ENCODE results near the gene CACNG4. TPM values are rescaled to one million over a fixed set of nuclear protein-coding genes. Genes with fewer than 3 reads are reported as not detected.

CACNG4 gene
- total RNA-seq, 1 donor from 2014 or later: 5.1 TPM

- Histone ChIP-seq H3K27me3 (ENCODE audit: low read depth) (no peaks in the 10 kb centered on the region), H3K4me1 (no peaks in the 10 kb centered on the region), H3K4me3 (no peak overlapping the region), H3K36me3 (no peaks in the 10 kb centered on the region), H3K9me3 (no peaks in the 10 kb centered on the region), H3K27ac (no peak overlapping the region)
- no peak for TF ChIP-seq CTCF (IDR thresholded peaks at IDR 0.05)
- intact Hi-C loops (cut with DNase I): no loop called here
- ATAC-seq: no peak
- no peak for DNase-seq
Measured at GRCh38 chr17:66996926-66997325, 32.4 kb downstream of the CACNG4 start.

GRCh38 chr17:67003231-67003630 is 38.7 kb downstream of the CACNG4 start:
- no peak overlapping the region for H3K27ac ChIP-seq
- H3K4me1 ChIP-seq: no peaks in the 10 kb centered on the region
- H3K9me3 ChIP-seq: no peaks in the 10 kb centered on the region
- H3K36me3 ChIP-seq: no peaks in the 10 kb centered on the region
- TF ChIP-seq CTCF (IDR thresholded peaks at IDR 0.05): no peak
- no peak for DNase-seq
- no peak overlapping the region for H3K4me3 ChIP-seq
- intact Hi-C loops (cut with DNase I): no loop called here
- ATAC-seq: no peak
- H3K27me3 ChIP-seq (ENCODE audit: low read depth): no peaks in the 10 kb centered on the region

GRCh38 chr17:67004181-67004580 is 39.7 kb downstream of the CACNG4 start:
- DNase-seq: no peak
- H3K36me3 ChIP-seq: no peaks in the 10 kb centered on the region
- TF ChIP-seq CTCF (IDR thresholded peaks at IDR 0.05): no peak
- intact Hi-C loops (cut with DNase I): no loop called here
- no peaks in the 10 kb centered on the region for H3K4me1 ChIP-seq
- H3K9me3 ChIP-seq: no peaks in the 10 kb centered on the region
- ATAC-seq: no peak
- H3K4me3 ChIP-seq: no peak overlapping the region
- no peak overlapping the region for H3K27ac ChIP-seq
- no peaks in the 10 kb centered on the region for H3K27me3 ChIP-seq (ENCODE audit: low read depth)

- Histone ChIP-seq H3K4me1 (no peaks in the 10 kb centered on the region), H3K9me3 (no peaks in the 10 kb centered on the region), H3K36me3 (no peaks in the 10 kb centered on the region), H3K27ac (no peak overlapping the region), H3K4me3 (no peak overlapping the region), H3K27me3 (ENCODE audit: low read depth) (no peaks in the 10 kb centered on the region)
- TF ChIP-seq CTCF (IDR thresholded peaks at IDR 0.05): no peak
- intact Hi-C loops (cut with DNase I): no loop called here
- DNase-seq (no peak), ATAC-seq (no peak)
Measured at GRCh38 chr17:67007266-67007665, 42.8 kb downstream of the CACNG4 start.

- Histone ChIP-seq H3K4me1 (no peaks in the 10 kb centered on the region), H3K4me3 (no peak overlapping the region), H3K9me3 (no peaks in the 10 kb centered on the region), H3K27ac (no peak overlapping the region), H3K36me3 (no peaks in the 10 kb centered on the region), H3K27me3 (ENCODE audit: low read depth) (no peaks in the 10 kb centered on the region)
- ATAC-seq (no peak), DNase-seq (no peak)
- no peak for TF ChIP-seq CTCF (IDR thresholded peaks at IDR 0.05)
- intact Hi-C loops (cut with DNase I): no loop called here
Measured at GRCh38 chr17:67008101-67008500, 43.6 kb downstream of the CACNG4 start.
